Neural progenitor cell (in vitro differentiated cells): ENCODE results near the gene PPP1R3A. TPM values are rescaled to one million over a fixed set of nuclear protein-coding genes. Genes with fewer than 3 reads are reported as not detected.

Source experiments
- DNase-seq: peaks from one replicate; pipeline ENCODE4 v3.0.0-alpha.2; 2016; ENCODE audit warnings: low spot score
- H2AFZ ChIP-seq: fragments of 200-600 bp; sonication (generic); replicated peaks from 2 replicates; pipeline ENCODE4 v1.6.1; 2016; ENCODE audit warnings: antibody characterized with exemption
- H3F3A ChIP-seq: fragments of 200-600 bp; sonication (generic); 2 replicates; pipeline ENCODE4 v1.6.1; 2016; ENCODE audit warnings: antibody characterized with exemption, low read depth
- H3K27ac ChIP-seq: fragments of 200-600 bp; sonication (generic); 2 replicates; pipeline ENCODE4 v1.5.1; 2016; ENCODE audit warnings: mild to moderate bottlenecking
- H3K27me3 ChIP-seq: fragments of 200-600 bp; sonication (generic); 2 replicates; pipeline ENCODE4 v1.6.1; 2016; ENCODE audit warnings: mild to moderate bottlenecking, moderate library complexity
- H3K36me3 ChIP-seq: fragments of 200-600 bp; sonication (generic); 2 replicates; pipeline ENCODE4 v1.5.1; 2016
- H3K4me1 ChIP-seq: fragments of 200-600 bp; sonication (generic); 2 replicates; pipeline ENCODE4 v1.6.1; 2016; ENCODE audit warnings: mixed run types
- H3K4me2 ChIP-seq: fragments of 200-600 bp; sonication (generic); 2 replicates; pipeline ENCODE4 v1.6.1; 2016
- H3K4me3 ChIP-seq: fragments of 200-600 bp; sonication (generic); 2 replicates; pipeline ENCODE4 v1.5.1; 2016
- H3K79me2 ChIP-seq: fragments of 200-600 bp; sonication (generic); 2 replicates; pipeline ENCODE4 v1.6.1; 2016; ENCODE audit warnings: low read depth
- H3K9ac ChIP-seq: fragments of 200-600 bp; sonication (generic); 2 replicates; pipeline ENCODE4 v1.6.1; 2016
- H3K9me3 ChIP-seq: fragments of 200-600 bp; sonication (generic); 2 replicates; pipeline ENCODE4 v1.5.1; 2016; ENCODE audit warnings: low read depth
- H4K20me1 ChIP-seq: fragments of 200-600 bp; sonication (generic); 2 replicates; pipeline ENCODE4 v1.6.1; 2016; ENCODE audit warnings: low read depth
- H3K27ac Mint-ChIP-seq: 3 replicates; pipeline ENCODE4 v1.8.0; 2021; ENCODE audit warnings: mixed read lengths
- H3K27me3 Mint-ChIP-seq: 2 replicates; pipeline ENCODE4 v1.8.0; 2022; ENCODE audit warnings: low read depth, mild to moderate bottlenecking, inconsistent platforms, moderate library complexity, mixed read lengths; ENCODE audit not compliant: insufficient read depth
- H3K36me3 Mint-ChIP-seq: 3 replicates; pipeline ENCODE4 v1.8.0; 2021; ENCODE audit warnings: mixed read lengths
- H3K4me1 Mint-ChIP-seq: 3 replicates; pipeline ENCODE4 v1.8.0; 2021; ENCODE audit warnings: mixed read lengths
- H3K4me3 Mint-ChIP-seq: 3 replicates; pipeline ENCODE4 v1.8.0; 2021; ENCODE audit warnings: mild to moderate bottlenecking, moderate library complexity, mixed read lengths
- H3K9me3 Mint-ChIP-seq: 3 replicates; pipeline ENCODE4 v1.8.0; 2020; ENCODE audit warnings: mixed read lengths
- EZH2 ChIP-seq: fragments of 200-600 bp; sonication (generic); IDR thresholded peaks from 2 replicates; pipeline ENCODE4 v1.6.1; 2017; ENCODE audit warnings: antibody characterized with exemption, mild to moderate bottlenecking, moderate library complexity
- EZH2phosphoT487 ChIP-seq: fragments of 200-600 bp; sonication (generic); IDR thresholded peaks from 2 replicates; pipeline ENCODE4 v1.6.1; 2017; ENCODE audit warnings: antibody characterized with exemption
- total RNA-seq: library from RNA; depleted of rRNA; stranded (reverse); fragments of >200 nt; gene quantifications from 2 replicates; pipeline ENCODE4 v1.2.3, GENCODE V29; 2015; ENCODE audit warnings: low replicate concordance
- TF ChIP-seq, protein P1 (sequence below): fragments of 200-600 bp; sonication (generic); IDR thresholded peaks from 2 replicates; pipeline ENCODE4 v1.5.1; 2017; ENCODE audit warnings: antibody characterized with exemption, mild to moderate bottlenecking

Gene PPP1R3A
- total RNA-seq, 1 donor from 2014 or later: not detected

GRCh38 chr7:113912876-113913275 lies 5.9 kb downstream of the PPP1R3A start:
- no peak for TF ChIP-seq EZH2phosphoT487
- TF ChIP-seq EZH2: no peak
- Mint-ChIP-seq H3K4me3 (no peak overlapping the region), H3K27me3 (no peaks in the 10 kb centered on the region), H3K9me3 (no peaks in the 10 kb centered on the region), H3K36me3 (no peaks in the 10 kb centered on the region), H3K27ac (no peak overlapping the region), H3K4me1 (no peaks in the 10 kb centered on the region)
- H3K4me3 ChIP-seq: no peak overlapping the region
- no peak overlapping the region for H3K9ac ChIP-seq
- DNase-seq: no peak
- H3K79me2 ChIP-seq: no peaks in the 10 kb centered on the region
- H3F3A ChIP-seq: no peaks in the 10 kb centered on the region
- H3K27ac ChIP-seq: no peak overlapping the region
- H3K27me3 ChIP-seq: no peaks in the 10 kb centered on the region
- no peaks in the 10 kb centered on the region for H3K4me1 ChIP-seq
- H3K36me3 ChIP-seq: no peaks in the 10 kb centered on the region
- no peaks in the 10 kb centered on the region for H4K20me1 ChIP-seq
- H3K4me2 ChIP-seq: no peak overlapping the region
- H3K9me3 ChIP-seq: no peaks in the 10 kb centered on the region
- no peak overlapping the region for H2AFZ ChIP-seq

GRCh38 chr7:113907617-113908016 lies 11.2 kb downstream of the PPP1R3A start:
- TF ChIP-seq, protein P1, sequence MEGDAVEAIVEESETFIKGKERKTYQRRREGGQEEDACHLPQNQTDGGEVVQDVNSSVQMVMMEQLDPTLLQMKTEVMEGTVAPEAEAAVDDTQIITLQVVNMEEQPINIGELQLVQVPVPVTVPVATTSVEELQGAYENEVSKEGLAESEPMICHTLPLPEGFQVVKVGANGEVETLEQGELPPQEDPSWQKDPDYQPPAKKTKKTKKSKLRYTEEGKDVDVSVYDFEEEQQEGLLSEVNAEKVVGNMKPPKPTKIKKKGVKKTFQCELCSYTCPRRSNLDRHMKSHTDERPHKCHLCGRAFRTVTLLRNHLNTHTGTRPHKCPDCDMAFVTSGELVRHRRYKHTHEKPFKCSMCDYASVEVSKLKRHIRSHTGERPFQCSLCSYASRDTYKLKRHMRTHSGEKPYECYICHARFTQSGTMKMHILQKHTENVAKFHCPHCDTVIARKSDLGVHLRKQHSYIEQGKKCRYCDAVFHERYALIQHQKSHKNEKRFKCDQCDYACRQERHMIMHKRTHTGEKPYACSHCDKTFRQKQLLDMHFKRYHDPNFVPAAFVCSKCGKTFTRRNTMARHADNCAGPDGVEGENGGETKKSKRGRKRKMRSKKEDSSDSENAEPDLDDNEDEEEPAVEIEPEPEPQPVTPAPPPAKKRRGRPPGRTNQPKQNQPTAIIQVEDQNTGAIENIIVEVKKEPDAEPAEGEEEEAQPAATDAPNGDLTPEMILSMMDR: no peak
- TF ChIP-seq EZH2 (no peak), EZH2phosphoT487 (no peak)
- Histone ChIP-seq H3K4me2 (no peak overlapping the region), H2AFZ (no peak overlapping the region), H3K79me2 (no peaks in the 10 kb centered on the region), H3K27me3 (no peaks in the 10 kb centered on the region), H4K20me1 (no peaks in the 10 kb centered on the region), H3F3A (no peaks in the 10 kb centered on the region), H3K36me3 (no peaks in the 10 kb centered on the region), H3K9ac (no peak overlapping the region), H3K9me3 (no peaks in the 10 kb centered on the region), H3K4me1 (no peaks in the 10 kb centered on the region), H3K4me3 (no peak overlapping the region), H3K27ac (no peak overlapping the region)
- Mint-ChIP-seq H3K4me1 (no peaks in the 10 kb centered on the region), H3K27me3 (no peaks in the 10 kb centered on the region), H3K9me3 (no peaks in the 10 kb centered on the region), H3K27ac (no peak overlapping the region), H3K4me3 (no peak overlapping the region), H3K36me3 (no peaks in the 10 kb centered on the region)
- DNase-seq: no peak

GRCh38 chr7:113904521-113904920 lies 14.3 kb downstream of the PPP1R3A start:
- Mint-ChIP-seq H3K36me3 (no peaks in the 10 kb centered on the region), H3K4me3 (no peak overlapping the region), H3K9me3 (no peaks in the 10 kb centered on the region), H3K27ac (no peak overlapping the region), H3K4me1 (no peaks in the 10 kb centered on the region), H3K27me3 (no peaks in the 10 kb centered on the region)
- H3K79me2 ChIP-seq: no peaks in the 10 kb centered on the region
- H3K4me2 ChIP-seq: no peak overlapping the region
- no peak for DNase-seq
- no peak overlapping the region for H3K4me3 ChIP-seq
- H3K27ac ChIP-seq: no peak overlapping the region
- H2AFZ ChIP-seq: no peak overlapping the region
- H3K9ac ChIP-seq: no peak overlapping the region
- no peaks in the 10 kb centered on the region for H4K20me1 ChIP-seq
- H3K9me3 ChIP-seq: no peaks in the 10 kb centered on the region
- H3F3A ChIP-seq: no peaks in the 10 kb centered on the region
- no peaks in the 10 kb centered on the region for H3K36me3 ChIP-seq
- no peaks in the 10 kb centered on the region for H3K27me3 ChIP-seq
- no peak for TF ChIP-seq EZH2
- TF ChIP-seq, protein P1: no peak
- no peak for TF ChIP-seq EZH2phosphoT487
- H3K4me1 ChIP-seq: no peaks in the 10 kb centered on the region

GRCh38 chr7:113892818-113893217 lies 26.0 kb downstream of the PPP1R3A start:
- Histone ChIP-seq H3K9me3 (no peaks in the 10 kb centered on the region), H3F3A (no peaks in the 10 kb centered on the region), H3K4me3 (no peak overlapping the region), H3K4me1 (no peaks in the 10 kb centered on the region), H2AFZ (no peak overlapping the region), H3K79me2 (no peaks in the 10 kb centered on the region), H3K27me3 (no peaks in the 10 kb centered on the region), H4K20me1 (no peaks in the 10 kb centered on the region), H3K36me3 (no peaks in the 10 kb centered on the region), H3K4me2 (no peak overlapping the region), H3K9ac (no peak overlapping the region), H3K27ac (no peak overlapping the region)
- no peaks in the 10 kb centered on the region for H3K9me3 Mint-ChIP-seq
- H3K4me3 Mint-ChIP-seq: no peak overlapping the region
- no peaks in the 10 kb centered on the region for H3K4me1 Mint-ChIP-seq
- no peaks in the 10 kb centered on the region for H3K36me3 Mint-ChIP-seq
- DNase-seq: no peak
- no peak for TF ChIP-seq EZH2
- no peak for TF ChIP-seq EZH2phosphoT487
- peaks cover 2% of the 10 kb centered on the region for H3K27me3 Mint-ChIP-seq
- no peak overlapping the region for H3K27ac Mint-ChIP-seq
